Measurements from ENCODE around the gene GLIPR1. TPM values are rescaled to one million over a fixed set of nuclear protein-coding genes. Genes with fewer than 3 reads are reported as not detected.

Gene GLIPR1
- total RNA-seq, 1 donor from 2014 or later, result 38.9 TPM

DNA sequence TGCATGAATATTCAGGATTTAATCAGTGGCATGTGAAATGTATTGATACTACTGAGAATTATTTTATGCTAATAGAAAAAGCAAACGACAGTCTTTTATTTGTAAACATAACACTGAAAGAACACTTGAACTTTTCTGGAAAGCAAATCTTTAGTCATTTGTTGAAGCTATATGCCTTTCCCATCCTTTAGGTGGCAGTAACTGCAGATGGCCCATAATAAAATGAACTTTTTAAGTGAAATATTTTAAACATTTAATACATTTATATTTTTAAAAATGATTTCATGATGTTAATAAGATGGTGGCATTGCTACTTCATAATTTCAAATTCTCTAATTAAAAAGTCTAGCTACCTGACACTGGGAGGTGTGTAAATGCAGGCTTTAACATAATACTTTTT is 44.7 kb downstream of the GLIPR1 start:
- TF ChIP-seq, protein P1, sequence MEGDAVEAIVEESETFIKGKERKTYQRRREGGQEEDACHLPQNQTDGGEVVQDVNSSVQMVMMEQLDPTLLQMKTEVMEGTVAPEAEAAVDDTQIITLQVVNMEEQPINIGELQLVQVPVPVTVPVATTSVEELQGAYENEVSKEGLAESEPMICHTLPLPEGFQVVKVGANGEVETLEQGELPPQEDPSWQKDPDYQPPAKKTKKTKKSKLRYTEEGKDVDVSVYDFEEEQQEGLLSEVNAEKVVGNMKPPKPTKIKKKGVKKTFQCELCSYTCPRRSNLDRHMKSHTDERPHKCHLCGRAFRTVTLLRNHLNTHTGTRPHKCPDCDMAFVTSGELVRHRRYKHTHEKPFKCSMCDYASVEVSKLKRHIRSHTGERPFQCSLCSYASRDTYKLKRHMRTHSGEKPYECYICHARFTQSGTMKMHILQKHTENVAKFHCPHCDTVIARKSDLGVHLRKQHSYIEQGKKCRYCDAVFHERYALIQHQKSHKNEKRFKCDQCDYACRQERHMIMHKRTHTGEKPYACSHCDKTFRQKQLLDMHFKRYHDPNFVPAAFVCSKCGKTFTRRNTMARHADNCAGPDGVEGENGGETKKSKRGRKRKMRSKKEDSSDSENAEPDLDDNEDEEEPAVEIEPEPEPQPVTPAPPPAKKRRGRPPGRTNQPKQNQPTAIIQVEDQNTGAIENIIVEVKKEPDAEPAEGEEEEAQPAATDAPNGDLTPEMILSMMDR (IDR thresholded peaks at IDR 0.05), result peak; percentile 53
- H3K4me3 Mint-ChIP-seq (ENCODE audit: unreplicated experiment), result no peak overlapping the region
- peaks cover 4% of the 10 kb centered on the region for H3K36me3 Mint-ChIP-seq (ENCODE audit: unreplicated experiment)
- peaks cover 9% of the 10 kb centered on the region for H3K9me3 Mint-ChIP-seq (ENCODE audit: unreplicated experiment)
- H3K27me3 Mint-ChIP-seq (ENCODE audit: unreplicated experiment), result peaks cover 10% of the 10 kb centered on the region
- peaks cover 4% of the 10 kb centered on the region for H3K4me1 Mint-ChIP-seq (ENCODE audit: unreplicated experiment)
- no peak overlapping the region for H3K27ac Mint-ChIP-seq (ENCODE audit: unreplicated experiment)
- no peak for DNase-seq (ENCODE audit: extremely low spot score, unreplicated experiment)

DNA sequence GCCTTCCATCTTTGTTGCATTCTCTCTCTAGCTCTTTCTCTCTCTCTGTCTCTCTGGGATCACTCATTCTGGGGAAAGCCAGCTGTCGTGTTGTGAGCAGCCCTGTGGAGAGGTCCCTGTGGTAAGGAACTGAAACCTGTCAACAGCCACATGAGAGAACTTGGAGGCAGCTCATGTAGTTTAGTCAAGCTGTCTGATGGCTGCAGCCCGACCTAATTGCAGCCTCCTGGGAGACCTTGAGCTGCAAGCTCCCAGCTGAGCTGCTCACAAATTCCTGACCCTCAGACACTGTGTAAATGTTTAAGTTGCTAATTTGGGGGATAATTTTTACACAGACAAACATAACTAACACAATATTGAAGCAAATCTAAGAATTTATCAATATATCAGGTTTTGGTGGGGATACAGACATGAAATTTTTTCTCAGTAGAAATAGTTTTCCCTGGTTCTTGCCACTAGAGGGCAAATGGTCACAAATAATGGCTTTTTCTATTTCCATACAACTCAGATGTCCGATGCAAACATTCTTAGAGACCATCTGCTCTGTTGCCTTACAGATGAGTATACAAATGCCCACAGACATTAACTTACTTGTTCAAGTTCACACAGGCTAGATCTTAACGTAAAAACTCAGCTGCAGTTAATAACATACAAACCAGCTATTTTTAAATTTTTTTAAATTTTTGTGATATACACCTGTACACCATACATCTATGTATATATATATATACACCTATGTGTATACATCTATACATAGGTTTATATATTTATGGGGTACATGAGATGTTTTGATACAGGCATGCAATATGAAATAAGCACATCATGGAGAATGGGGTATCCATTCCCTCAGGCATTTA is 46.3 kb downstream of the GLIPR1 start:
- H3K9me3 Mint-ChIP-seq (ENCODE audit: unreplicated experiment), result no peaks in the 10 kb centered on the region
- no peak overlapping the region for H3K4me3 Mint-ChIP-seq (ENCODE audit: unreplicated experiment)
- H3K27ac Mint-ChIP-seq (ENCODE audit: unreplicated experiment), result no peak overlapping the region
- H3K4me1 Mint-ChIP-seq (ENCODE audit: unreplicated experiment), result peaks cover 4% of the 10 kb centered on the region
- TF ChIP-seq, protein P1 (IDR thresholded peaks at IDR 0.05), result peak; percentile 79
- no peaks in the 10 kb centered on the region for H3K36me3 Mint-ChIP-seq (ENCODE audit: unreplicated experiment)
- no peak for DNase-seq (ENCODE audit: extremely low spot score, unreplicated experiment)
- H3K27me3 Mint-ChIP-seq (ENCODE audit: unreplicated experiment), result peaks cover 5% of the 10 kb centered on the region

DNA sequence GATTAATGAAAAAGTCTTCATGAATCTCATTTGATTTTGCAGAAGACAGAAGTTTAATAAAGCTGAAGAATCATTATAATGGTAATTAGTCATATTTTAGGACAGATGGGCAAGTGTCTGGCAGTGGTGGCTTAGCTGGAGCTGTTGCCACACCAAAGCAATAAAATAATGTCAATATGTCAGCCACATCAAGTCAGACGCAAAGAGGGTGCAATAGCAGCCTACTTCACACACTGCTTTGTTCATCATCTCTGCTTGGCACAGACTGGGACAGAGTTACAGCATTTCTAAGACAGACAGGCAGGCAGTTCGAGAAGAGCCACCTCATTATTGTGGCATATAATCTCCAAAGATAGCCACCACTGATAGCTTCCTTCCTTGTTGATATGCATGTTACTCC is 47.7 kb downstream of the GLIPR1 start:
- H3K9me3 Mint-ChIP-seq (ENCODE audit: unreplicated experiment), result no peaks in the 10 kb centered on the region
- H3K36me3 Mint-ChIP-seq (ENCODE audit: unreplicated experiment), result no peaks in the 10 kb centered on the region
- DNase-seq (ENCODE audit: extremely low spot score, unreplicated experiment), result no peak
- H3K4me3 Mint-ChIP-seq (ENCODE audit: unreplicated experiment), result no peak overlapping the region
- peaks cover 4% of the 10 kb centered on the region for H3K4me1 Mint-ChIP-seq (ENCODE audit: unreplicated experiment)
- TF ChIP-seq, protein P1 (IDR thresholded peaks at IDR 0.05), result no peak
- H3K27ac Mint-ChIP-seq (ENCODE audit: unreplicated experiment), result no peak overlapping the region
- peaks cover 5% of the 10 kb centered on the region for H3K27me3 Mint-ChIP-seq (ENCODE audit: unreplicated experiment)

DNA sequence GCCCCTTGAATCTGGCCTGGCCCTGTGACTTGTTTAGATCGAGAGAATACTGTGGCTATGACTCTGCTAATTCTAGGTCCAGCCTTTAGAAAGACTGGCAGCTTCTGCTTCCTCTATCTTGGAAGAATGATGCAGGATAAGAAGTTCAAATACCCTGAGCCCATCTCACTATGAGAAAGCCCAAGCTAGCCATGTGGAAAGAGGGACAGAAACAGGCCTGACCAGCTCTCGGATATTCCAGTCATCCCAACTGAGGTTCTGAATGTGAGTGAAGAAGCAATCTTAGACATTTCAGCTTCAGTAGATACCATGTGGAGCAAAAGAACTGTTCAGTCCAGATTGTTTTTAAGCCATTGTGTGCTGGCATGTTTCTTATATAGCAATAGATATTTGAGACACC is 48.1 kb downstream of the GLIPR1 start:
- peaks cover 5% of the 10 kb centered on the region for H3K27me3 Mint-ChIP-seq (ENCODE audit: unreplicated experiment)
- TF ChIP-seq, protein P1 (IDR thresholded peaks at IDR 0.05), result no peak
- H3K36me3 Mint-ChIP-seq (ENCODE audit: unreplicated experiment), result no peaks in the 10 kb centered on the region
- no peak overlapping the region for H3K4me3 Mint-ChIP-seq (ENCODE audit: unreplicated experiment)
- no peak for DNase-seq (ENCODE audit: extremely low spot score, unreplicated experiment)
- peaks cover 4% of the 10 kb centered on the region for H3K4me1 Mint-ChIP-seq (ENCODE audit: unreplicated experiment)
- no peak overlapping the region for H3K27ac Mint-ChIP-seq (ENCODE audit: unreplicated experiment)
- H3K9me3 Mint-ChIP-seq (ENCODE audit: unreplicated experiment), result no peaks in the 10 kb centered on the region

DNA sequence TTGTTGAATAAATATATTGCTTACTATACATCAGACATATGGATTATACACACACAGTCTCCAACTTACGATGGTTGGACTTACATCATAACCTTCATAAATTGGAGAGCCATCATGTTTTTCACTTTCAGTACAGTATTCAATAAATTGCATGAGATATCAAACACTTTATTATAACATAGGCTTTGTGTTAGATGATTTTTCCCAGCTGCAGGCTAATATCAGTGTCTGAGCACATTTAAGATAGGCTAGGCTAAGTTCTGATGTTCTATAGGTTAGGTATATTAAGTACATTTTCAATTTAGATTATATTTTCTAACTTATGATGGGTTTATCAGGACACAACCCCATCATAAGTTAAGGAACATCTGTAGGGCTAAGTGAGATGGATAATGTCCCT is 48.8 kb downstream of the GLIPR1 start:
- Mint-ChIP-seq H3K4me3 (ENCODE audit: unreplicated experiment) (no peak overlapping the region), H3K9me3 (ENCODE audit: unreplicated experiment) (no peaks in the 10 kb centered on the region), H3K36me3 (ENCODE audit: unreplicated experiment) (no peaks in the 10 kb centered on the region), H3K27me3 (ENCODE audit: unreplicated experiment) (peaks cover 5% of the 10 kb centered on the region), H3K27ac (ENCODE audit: unreplicated experiment) (no peak overlapping the region), H3K4me1 (ENCODE audit: unreplicated experiment) (peaks cover 4% of the 10 kb centered on the region)
- no peak for DNase-seq (ENCODE audit: extremely low spot score, unreplicated experiment)
- TF ChIP-seq, protein P1 (IDR thresholded peaks at IDR 0.05), result no peak

Data from osteocyte (in vitro differentiated cells).